HepG2 (cell line): ENCODE results near the gene RPL34. TPM values are rescaled to one million over a fixed set of nuclear protein-coding genes. Genes with fewer than 3 reads are reported as not detected.
A peak's percentile ranks its signal among the peaks of the same experiment; 100 is the strongest.

Experiments
- ATAD3A ChIP-seq: sonication (generic); formaldehyde crosslinking; IDR thresholded peaks from 2 replicates; pipeline ENCODE4 v1.4.0; 2020; ENCODE audit warnings: missing genetic modification reagents
- CENPT ChIP-seq: sonication (generic); formaldehyde crosslinking; IDR thresholded peaks from 2 replicates; pipeline ENCODE4 v1.8.0; 2022; ENCODE audit warnings: low read depth, mild to moderate bottlenecking, moderate library complexity, missing genetic modification reagents
- CENPX ChIP-seq: sonication (generic); formaldehyde crosslinking; IDR thresholded peaks from 2 replicates; pipeline ENCODE4 v1.9.0; 2021; ENCODE audit warnings: mild to moderate bottlenecking, missing genetic modification reagents, moderate library complexity
- DMAP1 ChIP-seq: IDR thresholded peaks from 2 replicates; pipeline ENCODE4 v1.6.1; 2016
- GMEB1 ChIP-seq: sonication (generic); formaldehyde crosslinking; IDR thresholded peaks from 2 replicates; pipeline ENCODE4 v1.5.1; 2020; ENCODE audit warnings: missing genetic modification reagents, mild to moderate bottlenecking, borderline replicate concordance
- HDAC6 ChIP-seq: fragments of 200-600 bp; sonication (generic); IDR thresholded peaks from 2 replicates; pipeline ENCODE4 v1.7.0; 2017; ENCODE audit warnings: mild to moderate bottlenecking, antibody characterized with exemption, low read length, low read depth
- HIC2 ChIP-seq: sonication (generic); formaldehyde crosslinking; IDR thresholded peaks from 2 replicates; pipeline ENCODE4 v1.9.0; 2022; ENCODE audit warnings: low read depth, missing genetic modification reagents
- HMGXB4 ChIP-seq, 2 experiments: sonication (generic) in 1 of 2; formaldehyde crosslinking in 1 of 2; IDR thresholded peaks; 2 replicates each; pipeline versions ENCODE4 v1.4.0 to v1.6.1; 2018 to 2020; ENCODE audit warnings: missing genetic modification reagents in 2 of 2, borderline replicate concordance in 1 of 2, low read depth in 1 of 2, mild to moderate bottlenecking in 1 of 2, missing biosample characterization in 1 of 2
- HOXA9 ChIP-seq: sonication (generic); formaldehyde crosslinking; IDR thresholded peaks from 2 replicates; pipeline ENCODE4 v1.8.1; 2022; ENCODE audit warnings: missing genetic modification reagents, mild to moderate bottlenecking, moderate library complexity, borderline replicate concordance
- MTF2 ChIP-seq: sonication (generic); formaldehyde crosslinking; IDR thresholded peaks from 2 replicates; pipeline ENCODE4 v1.5.0; 2020; ENCODE audit warnings: missing genetic modification reagents, borderline replicate concordance
- RNF2 ChIP-seq: fragments of 450-650 bp; conservative IDR thresholded peaks from 2 replicates; pipeline ENCODE4 v1.6.1; 2016; ENCODE audit warnings: low read depth
- TEAD2 ChIP-seq: sonication (generic); formaldehyde crosslinking; IDR thresholded peaks from 2 replicates; pipeline ENCODE4 v1.9.0; 2021; ENCODE audit warnings: missing genetic modification reagents
- ZNF737 ChIP-seq: sonication (generic); formaldehyde crosslinking; IDR thresholded peaks from 2 replicates; pipeline ENCODE4 v1.5.0; 2020; ENCODE audit warnings: missing genetic modification reagents, mild to moderate bottlenecking, borderline replicate concordance
- ZNF75D ChIP-seq: sonication (generic); formaldehyde crosslinking; IDR thresholded peaks from 2 replicates; pipeline ENCODE4 v1.8.1; 2023; ENCODE audit warnings: missing genetic modification reagents, mild to moderate bottlenecking, borderline replicate concordance
- polyA plus RNA-seq, 8 experiments: library from polyadenylated mRNA; depleted of rRNA in 3 of 8; stranded (reverse) in 7 of 8; unstranded in 1 of 8; fragments of >200 nt; fragmentation: Illumina TruSeq in 4 of 8; extraction: Trizol in 4 of 8; gene quantifications; 2 replicates each; pipeline versions ENCODE4 v1.2.1 to v1.2.3, GENCODE V29; 2011 to 2016; ENCODE audit warnings: low read depth in 4 of 8, missing spikeins in 1 of 8, mixed read lengths in 1 of 8; ENCODE audit not compliant: insufficient read depth in 1 of 8
- total RNA-seq, 5 experiments: library from RNA; depleted of rRNA; stranded (reverse); fragments of >200 nt; fragmentation: Illumina TruSeq; extraction: Trizol; gene quantifications; 2 replicates each; pipeline ENCODE4 v1.2.3, GENCODE V29; 2016; ENCODE audit warnings: low read depth in 1 of 5

The RPL34 gene
- total and polyA plus RNA-seq, 2 of the 13 experiments (the other 11 are each of a cell fraction or from before 2014, with no cell fraction given), result 2,235 to 3,985 TPM

- no peak for TF ChIP-seq HIC2 (CRISPR knock-in tag)
- no peak for TF ChIP-seq HDAC6
- no peak for TF ChIP-seq TEAD2 (CRISPR knock-in tag)
- TF ChIP-seq CENPT, result no peak
- no peak for TF ChIP-seq HOXA9 (CRISPR knock-in tag)
- TF ChIP-seq ATAD3A (CRISPR knock-in tag), result no peak
- 0 out of 2 replicates have a peak, but pooled peaks have one; percentile 55 for TF ChIP-seq RNF2
- TF ChIP-seq MTF2 (CRISPR knock-in tag), result no peak
- no peak for TF ChIP-seq ZNF737 (CRISPR knock-in tag)
- peak; percentile 33; the same call in 1 of the 2 replicates for TF ChIP-seq GMEB1 (CRISPR knock-in tag)
- peak; percentile 53 to 71; a peak in 2 of 4 replicates for TF ChIP-seq HMGXB4 (CRISPR knock-in tag; IDR thresholded peaks at IDR 0.05; ENCODE audit: borderline replicate concordance in 1 of 2, low read depth in 1 of 2)
- TF ChIP-seq DMAP1 (CRISPR knock-in tag), result peak; percentile 98
- no peak for TF ChIP-seq CENPX (CRISPR knock-in tag)
- no peak for TF ChIP-seq ZNF75D (CRISPR knock-in tag)
These were observed 30.0 kb downstream of the RPL34 start, which contains the start of gene OSTC (continued) for GRCh38 chr4:108650212-108651013.
